GM12878 (cell line): ENCODE measurements around the gene TRABD2B. TPM values are rescaled to one million over a fixed set of nuclear protein-coding genes. Genes with fewer than 3 reads are reported as not detected.

Experiments used
- ATAC-seq: fragments of 200-7000 bp; cut with Tn5 transposase; 3 replicates; pipeline ENCODE4 v1.9.1; 2020; ENCODE audit warnings: mild to moderate bottlenecking, moderate library complexity
- BruUV-seq: library from RNA; stranded (reverse); fragments of 400-500 nt; replicated peaks from 2 replicates; lab custom pipeline; 2021; lab: Mats Ljungman, UMichigan
- CTCF ChIA-PET: fragments of 300-600 bp; sonication (Branson Sonifier 250); formaldehyde crosslinking; extraction: SDS; loops from one replicate; lab custom pipeline; 2021; ENCODE audit warnings: inconsistent platforms; lab: Yijun Ruan, JAX
- POLR2A ChIA-PET: fragments of 350-600 bp; formaldehyde crosslinking; extraction: SDS; loops from one replicate; lab custom pipeline; 2021; ENCODE audit warnings: inconsistent platforms; lab: Charles Lee
- RAD21 ChIA-PET: fragments of 300-600 bp; sonication (Branson Sonifier 250); formaldehyde crosslinking; loops from one replicate; lab custom pipeline; 2023; ENCODE audit warnings: antibody characterized with exemption; ENCODE audit not compliant: unreplicated experiment; lab: Charles Lee
- SMC1A ChIA-PET: fragments of 300-600 bp; sonication (Branson Sonifier 250); formaldehyde crosslinking; loops from one replicate; lab custom pipeline; 2023; ENCODE audit not compliant: unreplicated experiment, uncharacterized antibody; lab: Charles Lee
- DNase-seq: peaks from one replicate; pipeline ENCODE4 v3.0.0-alpha.2; 2011; ENCODE audit warnings: low read depth, low spot score
- FAIRE-seq: peaks from 3 replicates; lab custom pipeline; 2011; peaks lifted over from hg19 to GRCh38; lab: Jason Lieb, UNC
- H2AFZ ChIP-seq: 2 replicates; pipeline ENCODE4 v1.6.0; 2011; ENCODE audit warnings: low read depth, low read length, control low read depth; ENCODE audit not compliant: control insufficient read depth
- H3K27ac ChIP-seq: 2 replicates; pipeline ENCODE4 v1.5.1; 2011; ENCODE audit warnings: control low read depth; ENCODE audit not compliant: control insufficient read depth, insufficient read depth
- H3K27me3 ChIP-seq, 2 experiments: replicated peaks in 1 of 2; 2 replicates each; pipeline versions ENCODE4 v1.6.0 to v1.6.1; 2011; ENCODE audit warnings: low read length in 1 of 2; ENCODE audit not compliant: control insufficient read depth in 2 of 2, insufficient read depth in 2 of 2
- H3K36me3 ChIP-seq, 2 experiments: 2 replicates each; pipeline ENCODE4 v1.5.1; 2011; ENCODE audit warnings: low read length in 1 of 2; ENCODE audit not compliant: control insufficient read depth in 2 of 2, insufficient read depth in 2 of 2
- H3K4me1 ChIP-seq: 2 replicates; pipeline ENCODE4 v1.6.1; 2011; ENCODE audit warnings: mild to moderate bottlenecking, low read length, moderate library complexity, mixed read lengths; ENCODE audit not compliant: control insufficient read depth, insufficient read depth
- H3K4me2 ChIP-seq: 2 replicates; pipeline ENCODE4 v1.6.0; 2011; ENCODE audit warnings: control low read depth; ENCODE audit not compliant: control insufficient read depth, insufficient read depth
- H3K4me3 ChIP-seq: fragments of 200-600 bp; sonication (generic); 2 replicates; pipeline ENCODE4 v1.5.1; 2016
- H3K79me2 ChIP-seq: 2 replicates; pipeline ENCODE4 v1.6.0; 2011; ENCODE audit warnings: low read length; ENCODE audit not compliant: control insufficient read depth, insufficient read depth
- H3K9ac ChIP-seq: 2 replicates; pipeline ENCODE4 v1.8.0; 2011; ENCODE audit warnings: low read length, control low read depth, mixed read lengths; ENCODE audit not compliant: control insufficient read depth, insufficient read depth
- H3K9me3 ChIP-seq: replicated peaks from 3 replicates; pipeline ENCODE4 v1.5.1; 2011; ENCODE audit warnings: mild to moderate bottlenecking, low read length; ENCODE audit not compliant: control insufficient read depth, insufficient read depth
- H4K20me1 ChIP-seq: 2 replicates; pipeline ENCODE4 v1.6.0; 2011; ENCODE audit not compliant: control insufficient read depth, insufficient read depth
- GABPA ChIP-seq: IDR thresholded peaks from 2 replicates; pipeline ENCODE4 v1.6.1; 2014; ENCODE audit warnings: antibody characterized with exemption, low read depth, mild to moderate bottlenecking, inconsistent platforms
- HDGF ChIP-seq: fragments of 450-650 bp; IDR thresholded peaks from 2 replicates; pipeline ENCODE4 v1.6.1; 2016; ENCODE audit warnings: antibody characterized with exemption
- KAT2A ChIP-seq: conservative IDR thresholded peaks from 2 replicates; pipeline ENCODE4 v1.6.1; 2011; ENCODE audit warnings: low read depth, low read length; ENCODE audit not compliant: control insufficient read depth
- MEF2A ChIP-seq: IDR thresholded peaks from 2 replicates; pipeline ENCODE4 v1.6.1; 2011; ENCODE audit warnings: low read depth, mild to moderate bottlenecking, low read length, moderate library complexity; ENCODE audit not compliant: insufficient read depth
- MTA2 ChIP-seq: fragments of 450-650 bp; IDR thresholded peaks from 2 replicates; pipeline ENCODE4 v1.6.1; 2016; ENCODE audit warnings: low read depth, mild to moderate bottlenecking, moderate library complexity
- RAD21 ChIP-seq: IDR thresholded peaks from 2 replicates; pipeline ENCODE4 v1.6.1; 2011; ENCODE audit warnings: mild to moderate bottlenecking, low read depth, low read length, moderate library complexity; ENCODE audit not compliant: insufficient read depth
- RBBP5 ChIP-seq: fragments of 200-600 bp; sonication (generic); conservative IDR thresholded peaks from 2 replicates; pipeline ENCODE4 v1.6.1; 2016
- SMC3 ChIP-seq: IDR thresholded peaks from 2 replicates; pipeline ENCODE4 v1.6.1; 2011; ENCODE audit warnings: low read length, improper control_type of control experiment, borderline replicate concordance
- SP1 ChIP-seq: IDR thresholded peaks from one replicate; pipeline ENCODE4 v1.6.1; 2011; ENCODE audit warnings: low read depth, low read length
- TCF3 ChIP-seq: IDR thresholded peaks from 2 replicates; pipeline ENCODE4 v1.6.1; 2012; ENCODE audit warnings: low read depth, mild to moderate bottlenecking, low read length, borderline replicate concordance; ENCODE audit not compliant: insufficient read depth
- WGBS: methylation state at CpG from one replicate; pipeline ENCODE4 v1.1.6; 2016; ENCODE audit warnings: low lambda C conversion rate; ENCODE audit not compliant: insufficient replicate concordance, insufficient coverage; ENCODE audit errors: missing lambda C conversion rate; 5-methylcytosine and 5-hydroxymethylcytosine counted together
- in situ Hi-C: fragments of 300-500 bp; cut with MboI; formaldehyde crosslinking; loops from 9 replicates; pipeline ENCODE4 v1.14.3; 2018; ENCODE audit warnings: mixed read lengths
- intact Hi-C: fragments of 100-400 bp; cut with micrococcal nuclease; formaldehyde crosslinking; loops from one replicate; pipeline ENCODE4 v1.14.2; 2022; ENCODE audit not compliant: unreplicated experiment
- polyA plus RNA-seq, 11 experiments: library from polyadenylated mRNA; depleted of rRNA in 4 of 11; unstranded in 6 of 11; stranded (reverse) in 5 of 11; fragments of >200 nt; fragmentation: Nextera tagmentation in 4 of 11; fragmentation: Illumina TruSeq in 1 of 11; extraction: Ambion mirVana in 4 of 11; extraction: Trizol in 1 of 11; gene quantifications; 1 replicate in 1 of 11; 2 replicates in 10 of 11; pipeline versions ENCODE4 v1.2.1 to v1.2.3, GENCODE V29; 2011 to 2016; ENCODE audit warnings: inconsistent platforms in 2 of 11, missing spikeins in 2 of 11, low read depth in 1 of 11
- total RNA-seq, 4 experiments: library from RNA; depleted of rRNA in 3 of 4; stranded (reverse); fragments of >200 nt in 3 of 4; fragmentation: Illumina TruSeq in 1 of 4; extraction: Trizol in 1 of 4; gene quantifications; 2 replicates each; pipeline versions ENCODE4 v1.2.1 to v1.2.3, GENCODE V29; 2013 to 2021
- TF ChIP-seq, protein P1 (sequence below), 3 experiments: IDR thresholded peaks in 2 of 3; conservative IDR thresholded peaks in 1 of 3; 2 replicates each; pipeline ENCODE4 v1.5.1; 2011; ENCODE audit warnings: low read depth in 3 of 3, low read length in 3 of 3, mild to moderate bottlenecking in 3 of 3, control low read depth in 2 of 3, moderate library complexity in 2 of 3, inconsistent platforms in 1 of 3, mixed read lengths in 1 of 3; ENCODE audit not compliant: control insufficient read depth in 2 of 3, insufficient read depth in 1 of 3; ENCODE audit errors: extremely low read depth in 1 of 3
- TF ChIP-seq, protein P2 (sequence below): IDR thresholded peaks from 2 replicates; pipeline ENCODE4 v1.6.1; 2012; ENCODE audit warnings: mild to moderate bottlenecking, low read depth, low read length
- TF ChIP-seq, protein P3 (sequence below): IDR thresholded peaks from 2 replicates; pipeline ENCODE4 v1.6.1; 2011; ENCODE audit warnings: low read depth, mild to moderate bottlenecking, low read length, moderate library complexity, borderline replicate concordance; ENCODE audit errors: extremely low read depth

Gene TRABD2B
- total and polyA plus RNA-seq, 10 of the 15 experiments (the other 5 are each of a cell fraction or from before 2014, with no cell fraction given) = not detected

DNA sequence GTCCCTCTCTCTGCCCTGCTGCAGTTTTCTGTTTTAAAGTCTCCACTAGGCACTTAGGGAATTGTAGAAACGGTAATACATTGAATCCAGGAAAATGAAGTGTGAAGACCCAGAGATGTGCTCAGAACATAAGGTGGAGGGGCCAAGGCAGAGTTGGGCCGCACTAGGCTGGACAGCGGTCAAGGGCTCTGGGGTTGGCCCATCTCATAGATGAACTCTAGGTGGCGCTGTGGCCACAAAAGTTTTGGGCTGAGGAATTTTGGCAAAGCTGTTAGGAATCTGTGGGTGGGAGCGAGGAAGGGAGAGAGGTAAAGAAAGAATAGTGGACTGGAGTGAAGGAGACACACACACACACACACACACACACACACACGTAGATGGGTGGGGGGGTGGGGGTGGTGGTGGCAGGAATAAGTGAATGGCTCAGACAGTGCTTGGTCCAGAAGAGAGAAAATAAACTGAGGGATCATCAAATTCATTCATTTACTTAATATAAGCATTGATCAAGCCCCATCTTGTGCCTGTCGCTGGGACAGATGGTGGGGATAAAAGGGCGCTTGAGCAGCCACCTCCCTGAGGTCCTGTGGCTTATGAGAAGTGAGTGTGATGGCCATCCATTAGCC, 258.5 kb downstream of the TRABD2B start:
- intact Hi-C loops = loop anchor here (10.0 kb wide), 1 partner anchor 326 kb away; no protein-coding TSS in a partner anchor
- no peak for TF ChIP-seq KAT2A
- TF ChIP-seq SP1 = no peak
- TF ChIP-seq MTA2 = no peak
- no peak for TF ChIP-seq MEF2A
- no peak for TF ChIP-seq RBBP5
- TF ChIP-seq, protein P1, sequence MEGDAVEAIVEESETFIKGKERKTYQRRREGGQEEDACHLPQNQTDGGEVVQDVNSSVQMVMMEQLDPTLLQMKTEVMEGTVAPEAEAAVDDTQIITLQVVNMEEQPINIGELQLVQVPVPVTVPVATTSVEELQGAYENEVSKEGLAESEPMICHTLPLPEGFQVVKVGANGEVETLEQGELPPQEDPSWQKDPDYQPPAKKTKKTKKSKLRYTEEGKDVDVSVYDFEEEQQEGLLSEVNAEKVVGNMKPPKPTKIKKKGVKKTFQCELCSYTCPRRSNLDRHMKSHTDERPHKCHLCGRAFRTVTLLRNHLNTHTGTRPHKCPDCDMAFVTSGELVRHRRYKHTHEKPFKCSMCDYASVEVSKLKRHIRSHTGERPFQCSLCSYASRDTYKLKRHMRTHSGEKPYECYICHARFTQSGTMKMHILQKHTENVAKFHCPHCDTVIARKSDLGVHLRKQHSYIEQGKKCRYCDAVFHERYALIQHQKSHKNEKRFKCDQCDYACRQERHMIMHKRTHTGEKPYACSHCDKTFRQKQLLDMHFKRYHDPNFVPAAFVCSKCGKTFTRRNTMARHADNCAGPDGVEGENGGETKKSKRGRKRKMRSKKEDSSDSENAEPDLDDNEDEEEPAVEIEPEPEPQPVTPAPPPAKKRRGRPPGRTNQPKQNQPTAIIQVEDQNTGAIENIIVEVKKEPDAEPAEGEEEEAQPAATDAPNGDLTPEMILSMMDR (IDR thresholded peaks at IDR 0.05 in 2 of 3, conservative IDR thresholded peaks at IDR 0.05 in 1 of 3; ENCODE audit: control insufficient read depth in 2 of 3, extremely low read depth in 1 of 3, insufficient read depth in 1 of 3, low read depth in 3 of 3, low read length in 3 of 3) = peak; percentile 55 to 61 (median 59); a peak in 5 of 6 replicates
- peak; percentile 31; the same call in 1 of the 2 replicates for TF ChIP-seq SMC3
- TF ChIP-seq HDGF = no peak
- TF ChIP-seq GABPA = no peak
- TF ChIP-seq, protein P2, sequence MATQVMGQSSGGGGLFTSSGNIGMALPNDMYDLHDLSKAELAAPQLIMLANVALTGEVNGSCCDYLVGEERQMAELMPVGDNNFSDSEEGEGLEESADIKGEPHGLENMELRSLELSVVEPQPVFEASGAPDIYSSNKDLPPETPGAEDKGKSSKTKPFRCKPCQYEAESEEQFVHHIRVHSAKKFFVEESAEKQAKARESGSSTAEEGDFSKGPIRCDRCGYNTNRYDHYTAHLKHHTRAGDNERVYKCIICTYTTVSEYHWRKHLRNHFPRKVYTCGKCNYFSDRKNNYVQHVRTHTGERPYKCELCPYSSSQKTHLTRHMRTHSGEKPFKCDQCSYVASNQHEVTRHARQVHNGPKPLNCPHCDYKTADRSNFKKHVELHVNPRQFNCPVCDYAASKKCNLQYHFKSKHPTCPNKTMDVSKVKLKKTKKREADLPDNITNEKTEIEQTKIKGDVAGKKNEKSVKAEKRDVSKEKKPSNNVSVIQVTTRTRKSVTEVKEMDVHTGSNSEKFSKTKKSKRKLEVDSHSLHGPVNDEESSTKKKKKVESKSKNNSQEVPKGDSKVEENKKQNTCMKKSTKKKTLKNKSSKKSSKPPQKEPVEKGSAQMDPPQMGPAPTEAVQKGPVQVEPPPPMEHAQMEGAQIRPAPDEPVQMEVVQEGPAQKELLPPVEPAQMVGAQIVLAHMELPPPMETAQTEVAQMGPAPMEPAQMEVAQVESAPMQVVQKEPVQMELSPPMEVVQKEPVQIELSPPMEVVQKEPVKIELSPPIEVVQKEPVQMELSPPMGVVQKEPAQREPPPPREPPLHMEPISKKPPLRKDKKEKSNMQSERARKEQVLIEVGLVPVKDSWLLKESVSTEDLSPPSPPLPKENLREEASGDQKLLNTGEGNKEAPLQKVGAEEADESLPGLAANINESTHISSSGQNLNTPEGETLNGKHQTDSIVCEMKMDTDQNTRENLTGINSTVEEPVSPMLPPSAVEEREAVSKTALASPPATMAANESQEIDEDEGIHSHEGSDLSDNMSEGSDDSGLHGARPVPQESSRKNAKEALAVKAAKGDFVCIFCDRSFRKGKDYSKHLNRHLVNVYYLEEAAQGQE = peak; percentile 60; the same call in 1 of the 2 replicates
- TF ChIP-seq, protein P3, sequence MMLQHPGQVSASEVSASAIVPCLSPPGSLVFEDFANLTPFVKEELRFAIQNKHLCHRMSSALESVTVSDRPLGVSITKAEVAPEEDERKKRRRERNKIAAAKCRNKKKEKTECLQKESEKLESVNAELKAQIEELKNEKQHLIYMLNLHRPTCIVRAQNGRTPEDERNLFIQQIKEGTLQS = no peak
- TF ChIP-seq RAD21 = peak; percentile 50
- no peak for TF ChIP-seq TCF3
- TF ChIP-seq, all 136 proteins: peak for 4
- Histone ChIP-seq H3K9ac (no peak overlapping the region), H3K36me3 (no peaks in the 10 kb centered on the region), H3K9me3 (no peaks in the 10 kb centered on the region), H2AFZ (no peak overlapping the region), H3K27ac (no peak overlapping the region), H3K79me2 (no peaks in the 10 kb centered on the region), H3K4me1 (no peaks in the 10 kb centered on the region), H3K4me2 (no peak overlapping the region), H4K20me1 (no peaks in the 10 kb centered on the region), H3K27me3 (peaks cover 0 to 1% of the 10 kb centered on the region in 2 experiments; a peak in 1 of 4 replicates), H3K4me3 (no peak overlapping the region)
- ATAC-seq = peak; percentile 67
- ChIA-PET RAD21 (no interaction called here), POLR2A (no interaction called here), SMC1A (no interaction called here), CTCF (interaction anchor here (1.1 to 1.8 kb wide), 4 partner anchors 11 to 323 kb away, joined by 3 to 8 read pairs (median 4); no protein-coding TSS in a partner anchor)
- in situ Hi-C loops = no loop called here
- no TSS peak for BruUV-seq
- DNase-seq = no peak
- FAIRE-seq = no peak
- WGBS = 40% methylated on average over 6 of the region's 8 CpGs
